HEK293T (cell line): ENCODE measurements around the gene AXL.

Experiments
- ARNT ChIP-seq: fragments of 450-650 bp; IDR thresholded peaks from 2 replicates; pipeline ENCODE4 v1.6.1; 2017; ENCODE audit warnings: mild to moderate bottlenecking
- BHLHE40 ChIP-seq: fragments of 450-650 bp; IDR thresholded peaks from 2 replicates; pipeline ENCODE4 v1.6.1; 2016; ENCODE audit warnings: mild to moderate bottlenecking, moderate library complexity, borderline replicate concordance
- ELF4 ChIP-seq: fragments of 450-650 bp; IDR thresholded peaks from 2 replicates; pipeline ENCODE4 v1.6.1; 2017; ENCODE audit warnings: antibody characterized with exemption
- FOXK2 ChIP-seq: fragments of 450-650 bp; IDR thresholded peaks from 2 replicates; pipeline ENCODE4 v1.6.1; 2016; ENCODE audit warnings: mild to moderate bottlenecking
- FOXM1 ChIP-seq: fragments of 450-650 bp; IDR thresholded peaks from 2 replicates; pipeline ENCODE4 v1.6.1; 2017; ENCODE audit warnings: mild to moderate bottlenecking, borderline replicate concordance
- HDGF ChIP-seq: fragments of 450-650 bp; IDR thresholded peaks from 2 replicates; pipeline ENCODE4 v1.6.1; 2017; ENCODE audit warnings: antibody characterized with exemption, borderline replicate concordance
- LEF1 ChIP-seq: fragments of 450-650 bp; IDR thresholded peaks from 2 replicates; pipeline ENCODE4 v1.6.1; 2017; ENCODE audit warnings: mild to moderate bottlenecking, borderline replicate concordance
- NFRKB ChIP-seq: fragments of 450-650 bp; IDR thresholded peaks from 2 replicates; pipeline ENCODE4 v1.6.1; 2016; ENCODE audit warnings: mild to moderate bottlenecking, moderate library complexity
- SP1 ChIP-seq: fragments of 450-650 bp; IDR thresholded peaks from 2 replicates; pipeline ENCODE4 v1.6.1; 2017
- SUZ12 ChIP-seq: fragments of 450-650 bp; IDR thresholded peaks from 2 replicates; pipeline ENCODE4 v1.6.1; 2016; ENCODE audit warnings: mild to moderate bottlenecking
- ZNF384 ChIP-seq: fragments of 450-650 bp; IDR thresholded peaks from 2 replicates; pipeline ENCODE4 v1.6.1; 2016

DNA sequence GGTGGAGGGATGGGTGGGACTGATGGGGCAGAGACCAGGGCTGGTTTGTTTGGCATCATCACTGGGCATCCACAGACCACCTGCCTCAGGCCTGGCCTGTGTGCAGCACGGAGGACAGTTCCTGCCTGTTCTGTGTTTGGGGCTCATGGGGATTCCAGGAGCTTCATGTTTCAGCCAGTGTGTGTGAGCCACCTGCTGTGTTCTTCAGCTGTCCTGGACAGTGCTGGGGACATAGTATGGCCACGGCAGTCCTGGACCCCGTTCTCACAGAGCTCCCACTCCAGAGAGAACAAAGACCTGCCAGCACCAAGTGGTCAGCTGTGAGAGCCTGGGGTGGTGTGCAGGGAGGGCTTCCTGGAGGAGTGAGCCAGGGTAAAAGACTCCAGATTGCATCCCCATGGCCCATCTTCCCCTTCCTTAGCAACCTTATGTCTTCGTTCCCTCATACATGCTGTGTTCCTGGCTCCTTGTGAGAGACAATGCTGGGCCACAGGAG is 89.0 kb downstream of the AXL start:
- TF ChIP-seq SUZ12 = no peak
- no peak for TF ChIP-seq SP1
- TF ChIP-seq LEF1 = no peak
- no peak for TF ChIP-seq ARNT
- no peak for TF ChIP-seq HDGF
- TF ChIP-seq FOXM1 = no peak
- no peak for TF ChIP-seq ZNF384
- no peak for TF ChIP-seq ELF4
- TF ChIP-seq FOXK2 = no peak
- no peak for TF ChIP-seq BHLHE40
- no peak for TF ChIP-seq NFRKB
